GM19025 (cell line): ENCODE measurements around the gene TRMT112.
A peak's percentile ranks its signal among the peaks of the same experiment; 100 is the strongest.

ENCODE experiments used
- ATAC-seq: cut with Tn5 transposase; IDR thresholded peaks from one replicate; pipeline ENCODE4 v1.9.1; 2021; ENCODE audit warnings: mild to moderate bottlenecking, low read depth, moderate library complexity; ENCODE audit not compliant: unreplicated experiment

The TRMT112 gene

GRCh38 chr11:64317325-64317960, at the start of gene TRMT112:
Gene TRMT112, minus strand, starts transcription at chr11:64317559. Its CDS starts 33 bp downstream, at chr11:64317526.
- peak; percentile 59 for ATAC-seq

- no peak for ATAC-seq
Measured at GRCh38 chr11:64366751-64367150, 49.4 kb upstream of the TRMT112 start.

DNA sequence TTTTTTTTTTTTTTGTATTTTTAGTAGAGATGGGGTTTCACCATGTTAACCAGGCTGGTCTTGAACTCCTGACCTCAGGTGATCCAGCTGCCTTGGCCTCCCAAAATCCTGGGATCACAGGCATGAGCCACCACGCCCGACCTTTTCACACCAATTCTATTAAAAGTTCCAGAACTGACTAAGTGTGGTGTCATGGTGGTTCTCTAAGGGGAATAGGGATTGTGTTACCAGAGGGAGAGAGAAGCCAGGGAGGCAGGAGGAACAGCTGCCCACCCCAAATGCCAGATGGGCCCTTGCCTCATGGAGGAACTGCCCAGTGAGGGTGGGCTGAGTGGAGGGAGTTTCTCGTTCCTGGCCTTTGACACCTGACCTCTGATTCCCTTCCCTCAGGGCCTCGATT, 47.6 kb upstream of the TRMT112 start:
- no peak for ATAC-seq

DNA sequence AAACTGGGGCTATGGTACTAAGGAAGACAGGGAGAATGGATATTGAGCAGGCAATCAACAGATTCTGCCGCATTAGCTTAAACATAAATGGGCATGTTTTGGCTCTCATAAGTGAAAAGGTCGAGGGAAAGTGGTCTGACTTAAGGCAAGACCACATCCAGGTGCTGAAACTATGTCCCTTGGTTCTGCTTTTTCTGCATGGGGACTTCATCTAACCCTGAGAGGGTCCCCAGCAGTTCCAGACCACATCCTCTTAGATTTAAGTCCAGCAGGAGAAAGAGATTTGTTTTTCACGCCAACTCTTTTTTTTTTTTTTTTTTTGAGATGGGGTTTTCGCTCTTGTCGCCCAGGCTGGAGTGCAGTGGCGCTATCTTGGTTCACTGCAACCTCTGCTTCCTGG, 47.1 kb upstream of the TRMT112 start:
- no peak for ATAC-seq

DNA sequence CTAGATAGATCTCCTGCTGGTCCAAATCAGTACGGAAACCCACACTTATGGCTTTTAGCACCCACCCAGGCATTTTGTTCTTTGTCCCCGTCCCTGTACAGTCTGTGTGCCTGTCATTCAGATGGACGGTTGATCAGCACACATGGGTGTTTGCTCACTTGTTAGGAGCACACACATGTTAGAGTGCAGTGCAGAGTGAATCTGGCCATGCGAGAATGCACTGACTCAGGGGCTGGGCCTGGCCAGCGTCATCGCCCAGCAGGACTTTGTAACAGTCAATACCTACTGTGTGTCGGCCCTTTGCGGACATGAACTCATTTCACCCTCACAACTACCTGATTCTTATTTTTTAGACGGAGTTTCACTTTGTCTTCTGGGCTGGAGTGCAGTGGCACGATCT, 45.0 kb upstream of the TRMT112 start:
- no peak for ATAC-seq

- ATAC-seq: no peak
Measured at GRCh38 chr11:64361659-64362058, 44.3 kb upstream of the TRMT112 start.

DNA sequence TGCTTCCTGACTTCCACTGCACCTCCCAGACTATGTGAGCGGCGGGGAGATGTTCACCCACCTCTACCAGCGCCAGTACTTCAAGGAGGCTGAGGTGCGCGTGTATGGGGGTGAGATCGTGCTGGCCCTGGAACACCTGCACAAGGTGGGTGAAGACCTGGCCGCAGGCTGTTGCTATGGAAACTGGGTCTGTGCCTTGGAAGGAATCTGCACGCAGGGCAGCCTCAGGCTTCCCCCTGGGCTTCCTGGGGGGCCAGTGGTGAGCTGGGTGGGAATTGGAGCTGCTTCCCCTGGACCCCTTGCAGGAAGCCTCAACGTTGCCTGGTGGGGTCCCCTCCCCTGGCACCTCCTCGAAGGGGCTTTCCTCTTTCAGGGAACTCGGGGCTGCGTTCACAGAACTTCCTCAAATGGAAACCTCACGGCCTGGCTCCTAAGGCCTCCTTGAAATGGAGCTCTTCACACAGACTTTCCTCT, 43.1 kb upstream of the TRMT112 start:
- ATAC-seq: no peak

DNA sequence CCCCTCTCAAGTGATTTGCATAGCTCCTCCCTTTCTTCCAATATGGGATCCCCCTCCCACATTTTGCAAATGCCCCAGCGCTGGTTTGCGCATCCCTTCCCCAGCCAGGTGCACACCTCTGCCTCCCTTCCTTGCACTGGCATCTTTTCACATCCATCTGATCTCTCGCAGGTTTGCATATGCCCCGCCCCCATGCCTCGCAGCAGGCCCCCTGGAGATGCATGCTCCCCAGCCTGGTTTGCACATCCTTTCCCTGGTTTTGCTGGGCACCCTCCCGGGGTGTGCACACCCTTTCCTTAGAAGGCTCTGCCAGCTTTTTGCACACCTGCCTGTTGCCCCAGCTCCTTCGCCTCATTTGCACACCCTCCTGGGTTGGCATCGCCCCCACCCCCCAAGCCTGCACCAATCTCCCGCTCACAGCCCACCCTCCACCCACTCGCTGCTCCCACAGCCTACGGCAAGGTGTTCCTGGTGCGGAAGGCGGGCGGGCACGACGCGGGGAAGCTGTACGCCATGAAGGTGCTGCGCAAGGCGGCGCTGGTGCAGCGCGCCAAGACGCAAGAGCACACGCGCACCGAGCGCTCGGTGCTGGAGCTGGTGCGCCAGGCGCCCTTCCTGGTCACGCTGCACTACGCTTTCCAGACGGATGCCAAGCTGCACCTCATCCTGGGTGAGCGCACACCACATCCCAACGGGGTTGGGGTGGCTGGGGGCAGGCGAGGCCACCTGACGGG, 42.5 kb upstream of the TRMT112 start:
- ATAC-seq: no peak

DNA sequence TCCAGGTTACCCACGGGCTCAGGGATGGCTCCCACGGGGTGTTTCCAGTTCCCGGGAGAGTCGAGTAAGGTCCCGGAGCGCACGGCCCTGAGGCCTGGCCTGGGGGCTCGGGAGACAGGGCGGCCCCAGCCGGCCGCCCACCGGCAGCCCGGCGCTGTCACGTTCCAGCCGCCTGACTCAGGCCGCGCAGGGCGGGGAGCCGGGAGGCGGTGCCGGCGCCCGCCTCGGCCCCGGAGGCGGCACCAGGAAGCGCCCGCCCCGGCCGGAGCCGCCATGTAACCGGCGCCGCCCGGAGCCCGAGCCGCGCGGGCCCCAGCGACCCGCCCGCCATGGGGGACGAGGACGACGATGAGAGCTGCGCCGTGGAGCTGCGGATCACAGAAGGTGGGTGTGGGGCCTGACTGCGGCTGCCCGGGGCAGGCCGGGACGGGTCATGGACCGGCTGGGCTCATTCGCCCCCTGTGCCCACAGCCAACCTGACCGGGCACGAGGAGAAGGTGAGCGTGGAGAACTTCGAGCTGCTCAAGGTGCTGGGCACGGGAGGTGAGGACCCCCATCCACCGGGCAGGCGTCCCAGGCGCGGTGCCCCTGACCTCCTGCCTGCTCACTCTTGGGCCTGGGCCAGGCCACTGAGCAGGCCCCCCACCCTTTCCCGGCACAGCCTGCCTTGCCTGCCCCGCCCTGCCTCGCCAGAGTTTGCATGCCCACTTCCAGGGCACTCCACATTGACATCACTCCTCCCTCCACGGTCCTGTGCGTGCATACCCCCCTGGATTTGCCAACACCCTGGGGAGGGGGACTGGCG, 41.8 kb upstream of the TRMT112 start, which contains the start of gene RPS6KA4:
RPS6KA4 (plus strand) TSS at position 256 of the 805 bp plus-strand sequence; CDS start at position 330, 74 bp downstream.
- peak; percentile 65 for ATAC-seq

DNA sequence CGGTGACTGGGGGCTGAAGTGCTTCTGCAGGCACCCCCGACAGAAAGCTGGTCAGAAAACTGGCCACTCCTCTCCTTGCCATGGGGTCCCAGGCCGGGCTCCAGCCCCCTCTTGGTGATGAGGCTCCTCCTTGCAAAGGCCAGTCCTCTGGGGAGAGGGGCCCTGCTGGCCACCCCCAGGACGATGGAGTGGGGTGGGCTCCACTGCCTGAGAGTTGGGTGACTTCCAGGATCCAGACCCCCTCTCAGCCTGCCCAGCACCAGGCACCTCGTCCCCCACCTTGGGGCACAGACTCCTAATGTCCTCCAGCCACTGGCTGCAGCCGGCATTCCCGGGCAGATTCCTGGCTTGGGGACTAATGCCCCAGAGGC, 41.2 kb upstream of the TRMT112 start:
- ATAC-seq: no peak

DNA sequence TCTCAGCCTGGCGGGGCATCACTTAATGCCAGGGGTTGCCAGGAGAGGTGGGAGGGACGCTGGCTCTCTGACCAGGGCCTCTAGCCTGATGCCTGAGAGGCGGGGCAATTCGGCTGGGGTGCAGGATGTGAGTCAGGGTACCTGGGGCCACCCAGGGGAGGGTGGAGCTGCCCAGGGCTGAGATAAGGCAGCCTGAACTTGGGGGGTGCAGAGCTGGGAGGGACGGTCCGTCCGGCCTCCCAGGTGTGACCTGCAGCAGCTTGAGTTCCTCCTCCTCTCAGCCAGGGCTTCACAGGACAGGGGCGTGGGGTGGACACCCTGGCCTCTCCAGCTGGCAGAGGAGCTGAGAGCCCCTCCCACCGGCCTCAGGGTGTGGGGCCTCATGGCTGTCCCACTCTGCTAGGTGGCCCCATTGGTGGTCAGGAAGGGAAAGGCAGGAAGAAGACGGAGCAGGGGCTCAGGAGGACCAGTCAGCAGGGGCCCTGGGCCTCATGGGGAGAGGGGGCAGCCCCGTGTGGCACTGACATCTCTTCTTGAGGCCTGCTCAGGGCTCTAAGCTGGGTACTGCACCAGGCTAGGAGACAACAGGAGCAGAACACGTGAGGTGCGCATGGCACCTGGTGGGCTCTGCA, 40.7 kb upstream of the TRMT112 start:
- no peak for ATAC-seq

GRCh38 chr11:64357446-64357845, 40.1 kb upstream of the TRMT112 start:
- no peak for ATAC-seq

GRCh38 chr11:64356498-64357411, 39.4 kb upstream of the TRMT112 start:
- ATAC-seq: no peak

GRCh38 chr11:64355078-64355940, 38.0 kb upstream of the TRMT112 start:
- ATAC-seq: no peak

DNA sequence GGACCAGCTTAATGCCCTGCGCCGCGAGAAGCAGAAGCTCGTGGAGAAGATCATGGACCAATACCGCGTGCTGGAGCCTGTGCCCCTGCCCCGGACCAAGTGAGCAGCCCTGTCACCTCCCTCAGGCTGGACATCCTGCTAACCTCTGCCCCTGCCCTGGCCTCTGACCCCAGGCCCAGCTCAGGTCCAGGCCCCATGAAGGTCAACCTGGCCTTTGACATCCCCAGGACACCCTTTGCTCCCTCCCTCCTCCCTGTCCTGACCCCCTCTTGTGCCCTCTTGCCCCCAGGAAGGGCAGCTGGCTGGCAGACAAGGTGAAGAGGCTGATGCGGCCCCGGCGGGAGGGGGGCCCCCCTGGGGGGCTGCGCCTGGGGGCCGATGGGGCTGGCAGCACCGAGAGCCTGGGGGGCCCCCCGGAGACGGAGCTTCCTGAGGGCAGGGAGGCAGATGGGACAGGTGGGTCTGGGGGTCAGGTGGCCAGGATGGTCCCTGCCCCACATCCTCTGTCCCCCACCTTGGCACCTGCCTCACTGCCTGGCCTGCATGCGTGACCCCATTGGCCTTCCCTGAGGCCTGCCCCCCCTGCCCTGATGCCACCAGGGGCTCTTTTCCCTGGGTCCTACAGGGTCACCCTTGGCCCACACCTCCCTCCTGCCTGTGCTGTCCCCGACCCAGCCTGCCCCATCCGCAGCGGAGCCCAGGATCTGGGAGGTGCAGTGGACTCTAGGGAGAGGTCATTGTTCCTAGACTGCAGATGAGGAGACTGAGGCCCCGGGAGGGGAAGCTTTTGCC, 36.6 kb upstream of the TRMT112 start:
- no peak for ATAC-seq

GRCh38 chr11:64352995-64353714, 35.8 kb upstream of the TRMT112 start:
- no peak for ATAC-seq
